ENCODE measurements around the gene GPS2.

GPS2 gene

GRCh38 chr17:7296189-7296861, 18.8 kb downstream of the GPS2 start:
- TF ChIP-seq CTCF (IDR thresholded peaks at IDR 0.05; ENCODE audit: low read depth, low read length) (peak; percentile 75), EZH2phosphoT487 (IDR thresholded peaks at IDR 0.05; ENCODE audit: low read depth) (no peak)
- Histone ChIP-seq H3K4me3 (ENCODE audit: low read length) (peak overlapping the region; percentile 74), H3K9me3 (ENCODE audit: insufficient read depth, low read length) (no peaks in the 10 kb centered on the region), H3K27me3 (ENCODE audit: low read depth, low read length) (no peaks in the 10 kb centered on the region), H3K79me2 (ENCODE audit: low read length) (no peaks in the 10 kb centered on the region), H3K9ac (ENCODE audit: low read length) (peak overlapping the region; percentile 37; the same call in 1 of the 2 replicates), H2AFZ (ENCODE audit: low read depth, low read length) (peak overlapping the region; percentile 98), H3K4me1 (ENCODE audit: low read length) (peaks cover 2% of the 10 kb centered on the region; the same call in 1 of the 2 replicates), H3K4me2 (ENCODE audit: low read length) (peak overlapping the region; percentile 97), H3K36me3 (replicated peaks; ENCODE audit: low read depth, low read length) (no peaks in the 10 kb centered on the region), H4K20me1 (ENCODE audit: insufficient read depth, low read length) (no peaks in the 10 kb centered on the region), H3K27ac (ENCODE audit: low read length) (no peak overlapping the region)

GRCh38 chr17:7295230-7296180, 19.7 kb downstream of the GPS2 start:
- peaks cover 2% of the 10 kb centered on the region; the same call in 1 of the 2 replicates for H3K4me1 ChIP-seq (ENCODE audit: low read length)
- no peaks in the 10 kb centered on the region for H3K9me3 ChIP-seq (ENCODE audit: insufficient read depth, low read length)
- no peaks in the 10 kb centered on the region for H3K79me2 ChIP-seq (ENCODE audit: low read length)
- no peaks in the 10 kb centered on the region for H3K27me3 ChIP-seq (ENCODE audit: low read depth, low read length)
- no peak for TF ChIP-seq EZH2phosphoT487 (IDR thresholded peaks at IDR 0.05; ENCODE audit: low read depth)
- no peak for TF ChIP-seq CTCF (IDR thresholded peaks at IDR 0.05; ENCODE audit: low read depth, low read length)
- no peak overlapping the region for H3K27ac ChIP-seq (ENCODE audit: low read length)
- H3K4me3 ChIP-seq (ENCODE audit: low read length): peak overlapping the region; percentile 74
- no peak overlapping the region; the same call in 1 of the 2 replicates for H3K9ac ChIP-seq (ENCODE audit: low read length)
- H3K36me3 ChIP-seq (replicated peaks; ENCODE audit: low read depth, low read length): no peaks in the 10 kb centered on the region
- peak overlapping the region; percentile 97 for H3K4me2 ChIP-seq (ENCODE audit: low read length)
- peak overlapping the region; percentile 77; the same call in 1 of the 2 replicates for H2AFZ ChIP-seq (ENCODE audit: low read depth, low read length)
- H4K20me1 ChIP-seq (ENCODE audit: insufficient read depth, low read length): no peaks in the 10 kb centered on the region

- H2AFZ ChIP-seq (ENCODE audit: low read depth, low read length): no peak within 1 kb of the TSS
- H3K79me2 ChIP-seq (ENCODE audit: low read length): no peaks in the 10 kb centered on the region
- no peaks in the 10 kb centered on the region for H3K36me3 ChIP-seq (replicated peaks; ENCODE audit: low read depth, low read length)
- no peak within 1 kb of the TSS for H3K4me3 ChIP-seq (ENCODE audit: low read length)
- H3K4me2 ChIP-seq (ENCODE audit: low read length): no peak within 1 kb of the TSS
- TF ChIP-seq EZH2phosphoT487 (IDR thresholded peaks at IDR 0.05; ENCODE audit: low read depth) (no peak), CTCF (IDR thresholded peaks at IDR 0.05; ENCODE audit: low read depth, low read length) (no peak)
- H3K27me3 ChIP-seq (ENCODE audit: low read depth, low read length): no peaks in the 10 kb centered on the region
- H4K20me1 ChIP-seq (ENCODE audit: insufficient read depth, low read length): no peaks in the 10 kb centered on the region
- peaks cover 2% of the 10 kb centered on the region; the same call in 1 of the 2 replicates for H3K4me1 ChIP-seq (ENCODE audit: low read length)
- H3K27ac ChIP-seq (ENCODE audit: low read length): no peak within 1 kb of the TSS
- no peaks in the 10 kb centered on the region for H3K9me3 ChIP-seq (ENCODE audit: insufficient read depth, low read length)
- no peak within 1 kb of the TSS for H3K9ac ChIP-seq (ENCODE audit: low read length)
Observed at GRCh38 chr17:7294614-7295153, 20.5 kb downstream of the GPS2 start, which contains the start of gene YBX2. YBX2 (minus strand) TSS chr17:7294639; CDS start chr17:7294500, 139 bp downstream.

All from OCI-LY3 (cell line).